Measurements from ENCODE around the gene SPHKAP.

DNA sequence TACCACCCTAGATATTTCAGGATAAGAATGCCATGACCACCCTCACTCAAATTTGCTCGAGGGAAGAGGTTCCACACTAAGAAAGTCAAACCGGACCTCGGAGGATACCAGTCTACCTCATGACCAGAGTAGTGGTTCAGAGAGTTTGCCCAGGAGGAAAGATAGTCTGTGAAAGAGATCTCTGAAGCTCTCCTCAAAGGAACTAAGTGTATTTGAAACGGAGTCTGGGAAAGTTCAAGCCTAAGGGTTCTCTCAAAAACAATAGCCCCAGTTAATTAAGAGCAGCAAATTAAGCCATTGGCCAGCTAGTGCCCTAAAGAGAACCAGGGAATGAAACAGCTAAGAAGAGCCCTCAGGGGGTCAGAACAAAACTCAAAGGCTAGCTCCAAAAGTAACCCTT is 94.9 kb downstream of the SPHKAP start:
- no peak for TF ChIP-seq EP300 (IDR thresholded peaks at IDR 0.05; ENCODE audit: borderline replicate concordance in 1 of 2, low read depth in 1 of 2, low read length in 1 of 2)
- TF ChIP-seq, protein P1, sequence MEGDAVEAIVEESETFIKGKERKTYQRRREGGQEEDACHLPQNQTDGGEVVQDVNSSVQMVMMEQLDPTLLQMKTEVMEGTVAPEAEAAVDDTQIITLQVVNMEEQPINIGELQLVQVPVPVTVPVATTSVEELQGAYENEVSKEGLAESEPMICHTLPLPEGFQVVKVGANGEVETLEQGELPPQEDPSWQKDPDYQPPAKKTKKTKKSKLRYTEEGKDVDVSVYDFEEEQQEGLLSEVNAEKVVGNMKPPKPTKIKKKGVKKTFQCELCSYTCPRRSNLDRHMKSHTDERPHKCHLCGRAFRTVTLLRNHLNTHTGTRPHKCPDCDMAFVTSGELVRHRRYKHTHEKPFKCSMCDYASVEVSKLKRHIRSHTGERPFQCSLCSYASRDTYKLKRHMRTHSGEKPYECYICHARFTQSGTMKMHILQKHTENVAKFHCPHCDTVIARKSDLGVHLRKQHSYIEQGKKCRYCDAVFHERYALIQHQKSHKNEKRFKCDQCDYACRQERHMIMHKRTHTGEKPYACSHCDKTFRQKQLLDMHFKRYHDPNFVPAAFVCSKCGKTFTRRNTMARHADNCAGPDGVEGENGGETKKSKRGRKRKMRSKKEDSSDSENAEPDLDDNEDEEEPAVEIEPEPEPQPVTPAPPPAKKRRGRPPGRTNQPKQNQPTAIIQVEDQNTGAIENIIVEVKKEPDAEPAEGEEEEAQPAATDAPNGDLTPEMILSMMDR (IDR thresholded peaks at IDR 0.05): no peak
- TF ChIP-seq, protein P2, sequence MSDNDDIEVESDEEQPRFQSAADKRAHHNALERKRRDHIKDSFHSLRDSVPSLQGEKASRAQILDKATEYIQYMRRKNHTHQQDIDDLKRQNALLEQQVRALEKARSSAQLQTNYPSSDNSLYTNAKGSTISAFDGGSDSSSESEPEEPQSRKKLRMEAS (IDR thresholded peaks at IDR 0.05; ENCODE audit: low read depth): no peak
- no peak for TF ChIP-seq YY1 (IDR thresholded peaks at IDR 0.05; ENCODE audit: low read depth)
- TF ChIP-seq, protein P3, sequence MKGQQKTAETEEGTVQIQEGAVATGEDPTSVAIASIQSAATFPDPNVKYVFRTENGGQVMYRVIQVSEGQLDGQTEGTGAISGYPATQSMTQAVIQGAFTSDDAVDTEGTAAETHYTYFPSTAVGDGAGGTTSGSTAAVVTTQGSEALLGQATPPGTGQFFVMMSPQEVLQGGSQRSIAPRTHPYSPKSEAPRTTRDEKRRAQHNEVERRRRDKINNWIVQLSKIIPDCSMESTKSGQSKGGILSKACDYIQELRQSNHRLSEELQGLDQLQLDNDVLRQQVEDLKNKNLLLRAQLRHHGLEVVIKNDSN (IDR thresholded peaks at IDR 0.05; ENCODE audit: borderline replicate concordance, low read depth): no peak
- no peak for TF ChIP-seq TAF1 (IDR thresholded peaks at IDR 0.05; ENCODE audit: borderline replicate concordance, low read depth, low read length)
- TF ChIP-seq, protein P4, sequence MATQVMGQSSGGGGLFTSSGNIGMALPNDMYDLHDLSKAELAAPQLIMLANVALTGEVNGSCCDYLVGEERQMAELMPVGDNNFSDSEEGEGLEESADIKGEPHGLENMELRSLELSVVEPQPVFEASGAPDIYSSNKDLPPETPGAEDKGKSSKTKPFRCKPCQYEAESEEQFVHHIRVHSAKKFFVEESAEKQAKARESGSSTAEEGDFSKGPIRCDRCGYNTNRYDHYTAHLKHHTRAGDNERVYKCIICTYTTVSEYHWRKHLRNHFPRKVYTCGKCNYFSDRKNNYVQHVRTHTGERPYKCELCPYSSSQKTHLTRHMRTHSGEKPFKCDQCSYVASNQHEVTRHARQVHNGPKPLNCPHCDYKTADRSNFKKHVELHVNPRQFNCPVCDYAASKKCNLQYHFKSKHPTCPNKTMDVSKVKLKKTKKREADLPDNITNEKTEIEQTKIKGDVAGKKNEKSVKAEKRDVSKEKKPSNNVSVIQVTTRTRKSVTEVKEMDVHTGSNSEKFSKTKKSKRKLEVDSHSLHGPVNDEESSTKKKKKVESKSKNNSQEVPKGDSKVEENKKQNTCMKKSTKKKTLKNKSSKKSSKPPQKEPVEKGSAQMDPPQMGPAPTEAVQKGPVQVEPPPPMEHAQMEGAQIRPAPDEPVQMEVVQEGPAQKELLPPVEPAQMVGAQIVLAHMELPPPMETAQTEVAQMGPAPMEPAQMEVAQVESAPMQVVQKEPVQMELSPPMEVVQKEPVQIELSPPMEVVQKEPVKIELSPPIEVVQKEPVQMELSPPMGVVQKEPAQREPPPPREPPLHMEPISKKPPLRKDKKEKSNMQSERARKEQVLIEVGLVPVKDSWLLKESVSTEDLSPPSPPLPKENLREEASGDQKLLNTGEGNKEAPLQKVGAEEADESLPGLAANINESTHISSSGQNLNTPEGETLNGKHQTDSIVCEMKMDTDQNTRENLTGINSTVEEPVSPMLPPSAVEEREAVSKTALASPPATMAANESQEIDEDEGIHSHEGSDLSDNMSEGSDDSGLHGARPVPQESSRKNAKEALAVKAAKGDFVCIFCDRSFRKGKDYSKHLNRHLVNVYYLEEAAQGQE (IDR thresholded peaks at IDR 0.05; ENCODE audit: low read depth, low read length): no peak
- TF ChIP-seq SIN3A (IDR thresholded peaks at IDR 0.05; ENCODE audit: borderline replicate concordance, low read depth, low read length): no peak
- TF ChIP-seq EZH2phosphoT487 (IDR thresholded peaks at IDR 0.05; ENCODE audit: borderline replicate concordance, low read depth): no peak
- TF ChIP-seq, protein P5, sequence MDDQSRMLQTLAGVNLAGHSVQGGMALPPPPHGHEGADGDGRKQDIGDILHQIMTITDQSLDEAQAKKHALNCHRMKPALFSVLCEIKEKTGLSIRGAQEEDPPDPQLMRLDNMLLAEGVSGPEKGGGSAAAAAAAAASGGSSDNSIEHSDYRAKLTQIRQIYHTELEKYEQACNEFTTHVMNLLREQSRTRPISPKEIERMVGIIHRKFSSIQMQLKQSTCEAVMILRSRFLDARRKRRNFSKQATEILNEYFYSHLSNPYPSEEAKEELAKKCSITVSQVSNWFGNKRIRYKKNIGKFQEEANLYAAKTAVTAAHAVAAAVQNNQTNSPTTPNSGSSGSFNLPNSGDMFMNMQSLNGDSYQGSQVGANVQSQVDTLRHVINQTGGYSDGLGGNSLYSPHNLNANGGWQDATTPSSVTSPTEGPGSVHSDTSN (IDR thresholded peaks at IDR 0.05): no peak
- TF ChIP-seq, protein P6, sequence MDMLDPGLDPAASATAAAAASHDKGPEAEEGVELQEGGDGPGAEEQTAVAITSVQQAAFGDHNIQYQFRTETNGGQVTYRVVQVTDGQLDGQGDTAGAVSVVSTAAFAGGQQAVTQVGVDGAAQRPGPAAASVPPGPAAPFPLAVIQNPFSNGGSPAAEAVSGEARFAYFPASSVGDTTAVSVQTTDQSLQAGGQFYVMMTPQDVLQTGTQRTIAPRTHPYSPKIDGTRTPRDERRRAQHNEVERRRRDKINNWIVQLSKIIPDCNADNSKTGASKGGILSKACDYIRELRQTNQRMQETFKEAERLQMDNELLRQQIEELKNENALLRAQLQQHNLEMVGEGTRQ (IDR thresholded peaks at IDR 0.05; ENCODE audit: borderline replicate concordance, low read depth, low read length): no peak
- TF ChIP-seq, protein P7, sequence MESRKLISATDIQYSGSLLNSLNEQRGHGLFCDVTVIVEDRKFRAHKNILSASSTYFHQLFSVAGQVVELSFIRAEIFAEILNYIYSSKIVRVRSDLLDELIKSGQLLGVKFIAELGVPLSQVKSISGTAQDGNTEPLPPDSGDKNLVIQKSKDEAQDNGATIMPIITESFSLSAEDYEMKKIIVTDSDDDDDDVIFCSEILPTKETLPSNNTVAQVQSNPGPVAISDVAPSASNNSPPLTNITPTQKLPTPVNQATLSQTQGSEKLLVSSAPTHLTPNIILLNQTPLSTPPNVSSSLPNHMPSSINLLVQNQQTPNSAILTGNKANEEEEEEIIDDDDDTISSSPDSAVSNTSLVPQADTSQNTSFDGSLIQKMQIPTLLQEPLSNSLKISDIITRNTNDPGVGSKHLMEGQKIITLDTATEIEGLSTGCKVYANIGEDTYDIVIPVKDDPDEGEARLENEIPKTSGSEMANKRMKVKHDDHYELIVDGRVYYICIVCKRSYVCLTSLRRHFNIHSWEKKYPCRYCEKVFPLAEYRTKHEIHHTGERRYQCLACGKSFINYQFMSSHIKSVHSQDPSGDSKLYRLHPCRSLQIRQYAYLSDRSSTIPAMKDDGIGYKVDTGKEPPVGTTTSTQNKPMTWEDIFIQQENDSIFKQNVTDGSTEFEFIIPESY (IDR thresholded peaks at IDR 0.05; ENCODE audit: borderline replicate concordance, low read depth): no peak
- no peak for TF ChIP-seq GABPA (IDR thresholded peaks at IDR 0.05; ENCODE audit: low read depth)
